Epithelial cell of umbilical artery (primary cell): ENCODE measurements around the gene FAM53A. TPM values are rescaled to one million over a fixed set of nuclear protein-coding genes. Genes with fewer than 3 reads are reported as not detected.

Experiments used
- total RNA-seq: library from RNA; depleted of rRNA; stranded (reverse); fragments of >200 nt; gene quantifications from 2 replicates; pipeline ENCODE4 v1.2.3, GENCODE V29; 2014

Gene FAM53A, protein sequence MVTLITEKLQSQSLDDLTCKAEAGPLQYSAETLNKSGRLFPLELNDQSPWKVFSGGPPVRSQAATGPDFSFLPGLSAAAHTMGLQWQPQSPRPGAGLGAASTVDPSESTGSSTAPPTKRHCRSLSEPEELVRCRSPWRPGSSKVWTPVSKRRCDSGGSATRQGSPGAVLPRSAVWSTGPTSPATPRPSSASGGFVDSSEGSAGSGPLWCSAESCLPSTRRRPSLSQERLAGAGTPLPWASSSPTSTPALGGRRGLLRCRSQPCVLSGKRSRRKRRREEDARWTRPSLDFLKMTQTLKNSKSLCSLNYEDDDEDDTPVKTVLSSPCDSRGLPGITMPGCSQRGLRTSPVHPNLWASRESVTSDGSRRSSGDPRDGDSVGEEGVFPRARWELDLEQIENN
- 0.65 and 2.1 TPM in 2 replicates for total RNA-seq

DNA sequence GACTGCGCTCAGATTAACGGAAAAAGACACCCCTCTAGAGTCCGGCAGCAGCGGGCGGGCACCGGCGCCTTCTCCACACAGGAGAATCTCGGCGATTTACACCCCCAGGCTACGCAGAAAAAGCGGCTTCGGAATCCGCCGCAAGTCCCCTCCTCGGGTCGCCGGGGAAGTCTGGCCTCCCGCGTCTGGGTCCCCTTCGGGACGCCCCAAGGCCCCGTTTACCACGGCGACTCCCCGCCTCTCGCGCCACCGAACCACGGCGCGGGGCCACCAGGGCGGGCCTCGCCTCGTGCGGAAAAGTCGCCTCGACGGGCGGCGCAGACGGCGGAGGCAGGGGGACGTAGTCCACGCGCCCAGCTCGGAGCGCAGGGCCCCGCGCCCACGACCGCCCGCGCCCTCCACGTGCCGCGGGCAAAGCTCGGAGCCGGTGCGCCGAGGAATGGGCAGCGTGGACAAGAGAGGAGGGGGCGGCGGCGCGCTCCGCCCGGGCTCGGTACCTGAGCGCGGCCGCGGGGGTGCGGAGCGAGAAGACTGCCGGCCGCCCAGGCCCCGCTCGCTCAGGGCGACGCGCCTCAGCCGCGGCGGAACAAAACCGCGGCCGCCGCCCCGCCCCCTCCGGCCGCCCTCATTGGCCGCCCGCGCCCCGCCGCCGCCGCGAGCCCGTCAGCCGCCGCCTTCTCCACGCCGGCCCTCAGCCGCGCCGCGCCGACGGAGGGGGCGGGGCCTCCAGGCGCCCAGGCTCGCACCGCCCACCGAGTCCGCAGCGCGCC is at the start of gene FAM53A:
FAM53A (minus strand) TSS at position 578 of the 770 bp plus-strand sequence. CDS start 15,572 bp downstream, outside the sequence.

DNA sequence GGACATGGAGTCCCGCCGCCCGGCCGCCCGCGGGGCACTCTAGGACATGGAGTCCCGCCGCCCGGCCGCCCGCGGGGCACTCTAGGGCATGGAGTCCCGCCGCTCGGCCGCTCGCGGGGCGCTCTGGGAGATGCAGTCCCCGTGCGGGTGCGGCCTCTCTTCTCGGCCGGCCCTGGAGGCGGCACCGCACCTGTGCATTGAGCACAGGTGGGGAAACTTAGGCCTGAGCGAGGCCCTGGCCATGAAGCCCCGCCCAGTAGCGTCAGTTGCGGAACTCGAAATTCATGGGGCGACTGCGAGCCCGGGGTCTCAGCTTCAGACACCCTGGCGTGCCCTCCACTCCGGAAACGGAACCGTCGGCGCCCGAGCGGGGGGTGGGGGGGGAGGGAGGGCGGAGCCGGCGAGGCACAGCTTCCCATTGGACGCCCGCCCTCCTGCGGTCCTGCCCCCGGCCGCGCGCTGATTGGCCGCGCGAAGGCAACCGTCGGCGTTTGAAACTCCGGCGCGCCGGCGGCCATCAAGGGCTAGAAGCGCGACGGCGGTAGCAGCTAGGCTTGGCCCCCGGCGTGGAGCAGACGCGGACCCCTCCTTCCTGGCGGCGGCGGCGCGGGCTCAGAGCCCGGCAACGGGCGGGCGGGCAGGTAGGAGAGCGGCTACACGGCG is 37.0 kb upstream of the FAM53A start, which contains the start of the genes TACC3 and TMEM129:
TACC3 (plus strand) TSS at position 519 of the 663 bp plus-strand sequence. CDS start 1,901 bp downstream, outside the sequence.
TMEM129 (minus strand) TSS at position 321 of the 663 bp plus-strand sequence. CDS start 486 bp downstream, outside the sequence.

DNA sequence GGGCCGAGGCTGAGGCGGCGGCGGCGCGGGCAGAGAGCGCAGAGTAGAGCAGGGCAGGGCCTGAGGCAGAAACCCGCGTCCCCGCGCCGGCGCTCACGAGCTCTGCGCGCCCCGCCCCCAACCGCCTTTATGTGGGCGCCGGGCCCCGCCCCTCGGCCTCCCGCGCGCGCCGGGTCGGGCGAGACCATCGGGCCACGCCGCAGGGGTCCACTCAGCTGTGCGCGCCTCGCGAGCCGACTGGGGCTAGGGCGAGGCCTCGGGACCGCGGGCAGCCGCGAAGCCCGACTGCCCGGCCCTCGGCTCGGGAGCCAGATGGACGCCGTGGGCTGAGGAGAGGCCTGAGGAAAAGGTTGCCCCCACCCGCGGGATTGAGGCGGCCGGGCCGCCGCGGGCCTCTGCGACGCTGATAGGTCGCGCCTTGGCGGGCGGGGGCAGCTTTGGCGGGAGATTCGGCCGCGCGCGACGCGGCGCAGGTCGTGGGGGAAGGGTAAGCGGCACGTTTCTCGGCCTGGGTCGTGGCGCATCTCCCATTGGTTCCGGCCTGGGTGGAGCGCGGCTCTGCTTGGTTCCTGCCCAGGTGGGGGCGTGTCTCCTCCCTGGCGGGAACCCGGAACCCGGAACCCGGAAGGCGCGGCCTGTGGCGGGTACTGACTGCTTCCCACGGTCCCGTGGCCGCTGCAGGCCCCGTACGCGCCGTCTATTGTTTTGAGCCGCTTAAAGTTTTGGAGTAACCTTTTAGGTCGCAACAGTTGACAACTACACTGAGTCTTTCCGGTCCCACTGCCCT is 28.3 kb upstream of the FAM53A start, which contains the start of gene SLBP:
SLBP (minus strand) TSS at position 104 of the 787 bp plus-strand sequence. CDS start 131 bp downstream, outside the sequence.

Other genes starting within 250 kb of the FAM53A start
- 68.5 and 106 TPM in 2 replicates for gene SLBP, start 28.0 kb upstream of the FAM53A start, total RNA-seq
- gene TMEM129, start 37.0 kb upstream of the FAM53A start, total RNA-seq: 20.5 and 27.6 TPM in 2 replicates
- 18.8 and 20.8 TPM in 2 replicates for gene TACC3, start 37.2 kb upstream of the FAM53A start, total RNA-seq
- gene FGFR3, start 109.0 kb upstream of the FAM53A start, total RNA-seq: 0.30 and 1.9 TPM in 2 replicates
- gene LETM1, start 171.8 kb upstream of the FAM53A start, total RNA-seq: 101 and 103 TPM in 2 replicates
- 55.2 and 79.6 TPM in 2 replicates for gene NSD2, start 187.1 kb upstream of the FAM53A start, total RNA-seq